ENCODE measurements around the gene NUP153.

DNA sequence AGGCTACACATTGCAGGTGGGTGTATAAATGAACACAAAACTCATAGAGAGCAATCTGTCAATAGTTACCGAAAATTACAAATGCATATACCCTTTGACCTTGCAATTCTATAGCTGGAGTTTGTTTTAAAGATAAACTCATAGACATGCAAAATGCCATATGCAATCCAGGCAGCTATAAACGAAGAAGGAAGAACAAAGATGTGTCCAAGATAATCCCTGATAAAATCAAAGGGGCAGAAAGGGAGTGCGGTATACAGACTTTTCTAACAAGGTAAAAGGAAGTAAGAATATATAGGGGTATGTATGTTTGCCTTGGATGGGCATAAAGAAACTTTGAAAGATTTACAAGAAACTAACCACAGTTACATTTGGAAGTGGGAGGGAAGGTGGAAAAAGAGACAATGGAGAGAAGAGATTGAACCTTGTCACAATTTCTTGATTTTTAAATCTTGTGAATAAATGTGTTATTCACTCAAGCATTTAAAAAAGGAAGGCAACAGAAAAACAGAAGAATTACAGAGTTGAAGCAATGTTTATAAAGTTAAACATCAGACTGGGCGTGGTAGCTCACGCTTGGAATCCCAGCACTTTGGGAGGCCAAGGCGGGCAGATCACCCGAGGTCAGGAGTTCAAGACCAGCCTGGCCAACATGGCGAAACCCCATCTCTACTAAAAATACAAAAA, 76.8 kb downstream of the NUP153 start:
- TF ChIP-seq, protein P1, sequence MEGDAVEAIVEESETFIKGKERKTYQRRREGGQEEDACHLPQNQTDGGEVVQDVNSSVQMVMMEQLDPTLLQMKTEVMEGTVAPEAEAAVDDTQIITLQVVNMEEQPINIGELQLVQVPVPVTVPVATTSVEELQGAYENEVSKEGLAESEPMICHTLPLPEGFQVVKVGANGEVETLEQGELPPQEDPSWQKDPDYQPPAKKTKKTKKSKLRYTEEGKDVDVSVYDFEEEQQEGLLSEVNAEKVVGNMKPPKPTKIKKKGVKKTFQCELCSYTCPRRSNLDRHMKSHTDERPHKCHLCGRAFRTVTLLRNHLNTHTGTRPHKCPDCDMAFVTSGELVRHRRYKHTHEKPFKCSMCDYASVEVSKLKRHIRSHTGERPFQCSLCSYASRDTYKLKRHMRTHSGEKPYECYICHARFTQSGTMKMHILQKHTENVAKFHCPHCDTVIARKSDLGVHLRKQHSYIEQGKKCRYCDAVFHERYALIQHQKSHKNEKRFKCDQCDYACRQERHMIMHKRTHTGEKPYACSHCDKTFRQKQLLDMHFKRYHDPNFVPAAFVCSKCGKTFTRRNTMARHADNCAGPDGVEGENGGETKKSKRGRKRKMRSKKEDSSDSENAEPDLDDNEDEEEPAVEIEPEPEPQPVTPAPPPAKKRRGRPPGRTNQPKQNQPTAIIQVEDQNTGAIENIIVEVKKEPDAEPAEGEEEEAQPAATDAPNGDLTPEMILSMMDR (conservative IDR thresholded peaks at IDR 0.05; ENCODE audit: low read depth, low read length) = no peak
- no peak for TF ChIP-seq EZH2 (IDR thresholded peaks at IDR 0.05; ENCODE audit: borderline replicate concordance, low read depth, low read length, poor library complexity, severe bottlenecking)

All from A673 (cell line).